B cell (primary cell): Measurements from ENCODE around the gene KRT33A. TPM values are rescaled to one million over a fixed set of nuclear protein-coding genes. Genes with fewer than 3 reads are reported as not detected.
"Not testable (repeated sequence)": the region's sequence is repeated elsewhere in the genome, so short reads cannot be mapped to it uniquely, and the experiment has no call there.

Source experiments
- ATAC-seq: fragments of 200-7000 bp; cut with Tn5 transposase; one replicate; pipeline ENCODE4 v1.10.0; 2021; ENCODE audit warnings: low read depth, mild to moderate bottlenecking, moderate number of reproducible peaks, moderate library complexity
- CTCF ChIA-PET: fragments of 350-600 bp; sonication (Branson Sonifier 250); formaldehyde crosslinking; loops from one replicate; lab custom pipeline; 2021; ENCODE audit warnings: antibody characterized with exemption, inconsistent platforms; lab: Charles Lee
- POLR2A ChIA-PET: fragments of 350-600 bp; sonication (Branson Sonifier 250); formaldehyde crosslinking; loops from one replicate; lab custom pipeline; 2021; ENCODE audit warnings: antibody characterized with exemption; lab: Charles Lee
- DNase-seq: peaks from one replicate; pipeline ENCODE4 v3.0.0; 2013
- H2AFZ ChIP-seq: 2 replicates; pipeline ENCODE4 v1.6.1; 2012; ENCODE audit warnings: mild to moderate bottlenecking, low read depth, low read length; ENCODE audit not compliant: insufficient read depth, poor library complexity, severe bottlenecking
- H3K27ac ChIP-seq, 2 donors: 1 replicate in 1 of 2; 2 replicates in 1 of 2; pipeline ENCODE4 v1.5.1; 2012 to 2013; ENCODE audit warnings: low read length in 2 of 2, mild to moderate bottlenecking in 2 of 2, moderate library complexity in 1 of 2
- H3K27me3 ChIP-seq, 4 experiments: fragments of 200-600 bp in 1 of 4; sonication (generic) in 1 of 4; replicated peaks in 1 of 4; 1 replicate in 2 of 4; 2 replicates in 2 of 4; pipeline versions ENCODE4 v1.6.1 to v1.7.0; 2013 to 2016; ENCODE audit warnings: low read length in 3 of 4, mild to moderate bottlenecking in 2 of 4, mixed read lengths in 1 of 4, moderate library complexity in 1 of 4; ENCODE audit not compliant: insufficient read depth in 4 of 4, control insufficient read depth in 3 of 4; ENCODE audit errors: control extremely low read depth in 1 of 4
- H3K36me3 ChIP-seq, 2 experiments: replicated peaks in 1 of 2; 1 replicate in 1 of 2; 2 replicates in 1 of 2; pipeline versions ENCODE4 v1.6.1 to v1.7.1; 2013; ENCODE audit warnings: low read length in 1 of 2; ENCODE audit not compliant: insufficient read depth in 2 of 2, control insufficient read depth in 1 of 2; ENCODE audit errors: control extremely low read depth in 1 of 2, extremely low read depth in 1 of 2
- H3K4me1 ChIP-seq, 2 donors: fragments of 200-600 bp in 1 of 2; sonication (generic) in 1 of 2; 1 replicate in 1 of 2; 2 replicates in 1 of 2; pipeline versions ENCODE4 v1.5.1 to v1.6.1; 2013 to 2017; ENCODE audit warnings: low read length in 2 of 2; ENCODE audit not compliant: control insufficient read depth in 2 of 2, insufficient read depth in 2 of 2
- H3K4me2 ChIP-seq: replicated peaks from 2 replicates; pipeline ENCODE3; 2012; ENCODE audit warnings: mild to moderate bottlenecking, low read depth, low read length; ENCODE audit not compliant: poor library complexity, severe bottlenecking
- H3K4me3 ChIP-seq, 5 experiments: fragments of 200-600 bp in 1 of 5; sonication (generic) in 1 of 5; 1 replicate in 3 of 5; 2 replicates in 2 of 5; pipeline versions ENCODE4 v1.5.1 to v1.7.0; 2011 to 2016; ENCODE audit warnings: low read length in 4 of 5, mild to moderate bottlenecking in 4 of 5, low read depth in 2 of 5, control low read depth in 1 of 5, moderate library complexity in 1 of 5; ENCODE audit not compliant: insufficient read depth in 1 of 5; ENCODE audit errors: control extremely low read depth in 1 of 5, extremely low read depth in 1 of 5
- H3K79me2 ChIP-seq: fragments of 200-600 bp; sonication (generic); one replicate; pipeline ENCODE4 v1.6.0; 2016; ENCODE audit warnings: low read length; ENCODE audit not compliant: control insufficient read depth, insufficient read depth
- H3K9ac ChIP-seq: fragments of 200-600 bp; sonication (generic); 2 replicates; pipeline ENCODE4 v1.6.1; 2017; ENCODE audit warnings: mild to moderate bottlenecking, low read length, moderate library complexity
- H3K9me3 ChIP-seq, 3 donors: one replicate each; pipeline versions ENCODE4 v1.6.1 to v1.7.1; 2013; ENCODE audit warnings: low read length in 2 of 3; ENCODE audit not compliant: control insufficient read depth in 2 of 3, insufficient read depth in 1 of 3; ENCODE audit errors: control extremely low read depth in 1 of 3
- H4K20me1 ChIP-seq: 2 replicates; pipeline ENCODE4 v1.6.0; 2012; ENCODE audit warnings: mild to moderate bottlenecking, low read length; ENCODE audit not compliant: insufficient read depth, control insufficient read depth, poor library complexity, severe bottlenecking
- H3K27ac Mint-ChIP-seq: one replicate; pipeline ENCODE4 v1.8.0; 2021; ENCODE audit warnings: mixed read lengths
- H3K27me3 Mint-ChIP-seq: one replicate; pipeline ENCODE4 v1.8.0; 2021; ENCODE audit warnings: mixed read lengths
- H3K4me1 Mint-ChIP-seq: one replicate; pipeline ENCODE4 v1.8.0; 2021; ENCODE audit warnings: mixed read lengths
- H3K4me3 Mint-ChIP-seq: one replicate; pipeline ENCODE4 v1.8.0; 2021; ENCODE audit warnings: mixed read lengths
- H3K9me3 Mint-ChIP-seq: one replicate; pipeline ENCODE4 v1.8.0; 2022; ENCODE audit warnings: mixed read lengths; ENCODE audit not compliant: insufficient read depth
- EZH2 ChIP-seq: IDR thresholded peaks from 2 replicates; pipeline ENCODE4 v1.6.1; 2012; ENCODE audit warnings: borderline replicate concordance, low read depth, mild to moderate bottlenecking, moderate library complexity, low read length; ENCODE audit not compliant: insufficient read depth, poor library complexity, severe bottlenecking
- WGBS: methylation state at CpG from one replicate; pipeline ENCODE4 v1.1.5; 2013; ENCODE audit warnings: missing lambda C conversion rate; ENCODE audit not compliant: insufficient coverage; 5-methylcytosine and 5-hydroxymethylcytosine counted together
- intact Hi-C: fragments of 100-400 bp; cut with micrococcal nuclease; formaldehyde crosslinking; loops from one replicate; pipeline ENCODE4 v1.10.0; 2022
- polyA plus RNA-seq: library from polyadenylated mRNA; depleted of rRNA; stranded (reverse); fragments of >200 nt; gene quantifications from 2 replicates; pipeline ENCODE4 v1.2.3, GENCODE V29; 2012
- total RNA-seq, 2 donors: library from RNA; stranded (reverse); fragments of 120-200 nt in 1 of 2; gene quantifications; 1 replicate in 1 of 2; 2 replicates in 1 of 2; pipeline versions ENCODE4 v1.2.3 to v1.2.4, GENCODE V29; 2013 to 2022
- TF ChIP-seq, protein P1 (sequence below): fragments of 200-600 bp; IDR thresholded peaks from one replicate; pipeline ENCODE4 v1.8.0; 2022; ENCODE audit warnings: antibody characterized with exemption, mild to moderate bottlenecking

The KRT33A gene
- total and polyA plus RNA-seq, 2 donors (not counting 1 experiment from before 2014, with no cell fraction given) = not detected

DNA sequence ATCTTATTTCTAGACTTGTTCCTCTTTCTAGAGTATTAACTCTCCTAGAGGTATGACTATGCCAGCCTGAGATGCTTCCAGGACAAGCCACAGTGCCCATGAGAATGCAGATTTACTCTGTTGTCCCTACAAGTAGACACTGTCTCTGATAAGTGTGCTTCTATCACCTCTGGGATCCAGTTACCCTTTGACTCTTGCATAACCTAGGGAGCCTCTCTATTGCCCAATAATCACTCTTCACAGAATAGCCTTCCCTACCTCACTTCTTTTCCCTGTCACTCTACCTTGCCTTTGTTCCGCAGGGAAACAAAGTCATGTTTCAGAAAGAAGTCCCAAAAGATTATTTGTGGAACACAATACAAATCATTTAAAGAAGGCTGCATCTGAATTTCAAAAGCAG, 33.1 kb upstream of the KRT33A start:
- Mint-ChIP-seq H3K27ac (no peak overlapping the region), H3K27me3 (peaks cover 15% of the 10 kb centered on the region), H3K9me3 (peaks cover 13% of the 10 kb centered on the region), H3K4me1 (no peaks in the 10 kb centered on the region), H3K4me3 (no peak overlapping the region)
- Histone ChIP-seq H3K27me3 (peaks cover 0 to 10% (median 1%) of the 10 kb centered on the region in 4 experiments), H2AFZ (no peak overlapping the region), H4K20me1 (no peaks in the 10 kb centered on the region), H3K4me3 (no peak overlapping the region), H3K79me2 (no peaks in the 10 kb centered on the region), H3K4me2 (no peak overlapping the region), H3K27ac (no peak overlapping the region), H3K36me3 (no peaks in the 10 kb centered on the region), H3K4me1 (no peaks in the 10 kb centered on the region), H3K9ac (no peak overlapping the region), H3K9me3 (peaks cover 0 to 18% (median 11%) of the 10 kb centered on the region in 3 donors)
- no CpG with 5 or more reads among the region's 1 CpG for WGBS
- ATAC-seq = no peak
- ChIA-PET POLR2A (no interaction called here), CTCF (no interaction called here)
- no peak for TF ChIP-seq EZH2
- TF ChIP-seq, protein P1, sequence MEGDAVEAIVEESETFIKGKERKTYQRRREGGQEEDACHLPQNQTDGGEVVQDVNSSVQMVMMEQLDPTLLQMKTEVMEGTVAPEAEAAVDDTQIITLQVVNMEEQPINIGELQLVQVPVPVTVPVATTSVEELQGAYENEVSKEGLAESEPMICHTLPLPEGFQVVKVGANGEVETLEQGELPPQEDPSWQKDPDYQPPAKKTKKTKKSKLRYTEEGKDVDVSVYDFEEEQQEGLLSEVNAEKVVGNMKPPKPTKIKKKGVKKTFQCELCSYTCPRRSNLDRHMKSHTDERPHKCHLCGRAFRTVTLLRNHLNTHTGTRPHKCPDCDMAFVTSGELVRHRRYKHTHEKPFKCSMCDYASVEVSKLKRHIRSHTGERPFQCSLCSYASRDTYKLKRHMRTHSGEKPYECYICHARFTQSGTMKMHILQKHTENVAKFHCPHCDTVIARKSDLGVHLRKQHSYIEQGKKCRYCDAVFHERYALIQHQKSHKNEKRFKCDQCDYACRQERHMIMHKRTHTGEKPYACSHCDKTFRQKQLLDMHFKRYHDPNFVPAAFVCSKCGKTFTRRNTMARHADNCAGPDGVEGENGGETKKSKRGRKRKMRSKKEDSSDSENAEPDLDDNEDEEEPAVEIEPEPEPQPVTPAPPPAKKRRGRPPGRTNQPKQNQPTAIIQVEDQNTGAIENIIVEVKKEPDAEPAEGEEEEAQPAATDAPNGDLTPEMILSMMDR = no peak
- no peak for DNase-seq
- intact Hi-C loops = no loop called here

DNA sequence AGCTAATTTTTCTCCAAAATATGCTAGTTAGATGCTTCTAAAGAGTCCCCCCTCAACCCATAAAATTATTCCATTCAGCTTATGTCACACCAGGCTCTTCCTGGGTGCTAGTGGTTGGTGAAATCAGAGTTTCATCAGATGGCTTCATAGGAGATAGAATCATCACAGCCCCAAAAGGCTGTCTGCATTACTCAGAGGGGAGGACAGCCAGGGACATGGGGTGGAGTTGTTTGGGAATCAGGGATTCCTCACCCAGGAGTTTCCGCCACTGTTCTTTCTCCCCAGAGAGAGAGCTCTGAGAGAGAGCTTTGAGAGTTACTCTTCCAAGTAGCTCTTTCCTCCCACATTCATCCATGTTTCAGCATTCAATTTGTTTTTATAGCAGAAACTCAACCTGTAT, 31.8 kb upstream of the KRT33A start:
- ChIA-PET CTCF (no interaction called here), POLR2A (no interaction called here)
- Histone ChIP-seq H3K9me3 (peaks cover 0 to 14% (median 9%) of the 10 kb centered on the region in 3 donors), H3K9ac (no peak overlapping the region), H3K79me2 (no peaks in the 10 kb centered on the region), H3K4me2 (no peak overlapping the region), H2AFZ (no peak overlapping the region), H3K27me3 (peaks cover 0 to 7% (median 1%) of the 10 kb centered on the region in 4 experiments), H4K20me1 (no peaks in the 10 kb centered on the region), H3K27ac (no peak overlapping the region), H3K36me3 (no peaks in the 10 kb centered on the region), H3K4me1 (no peaks in the 10 kb centered on the region), H3K4me3 (no peak overlapping the region)
- H3K4me3 Mint-ChIP-seq = no peak overlapping the region
- H3K9me3 Mint-ChIP-seq = peaks cover 9% of the 10 kb centered on the region
- no peak for ATAC-seq
- H3K27ac Mint-ChIP-seq = no peak overlapping the region
- intact Hi-C loops = no loop called here
- TF ChIP-seq, protein P1 = no peak
- no peak for TF ChIP-seq EZH2
- DNase-seq = no peak
- WGBS = no CpG with 5 or more reads among the region's 1 CpG
- no peaks in the 10 kb centered on the region for H3K4me1 Mint-ChIP-seq
- H3K27me3 Mint-ChIP-seq = peaks cover 8% of the 10 kb centered on the region

DNA sequence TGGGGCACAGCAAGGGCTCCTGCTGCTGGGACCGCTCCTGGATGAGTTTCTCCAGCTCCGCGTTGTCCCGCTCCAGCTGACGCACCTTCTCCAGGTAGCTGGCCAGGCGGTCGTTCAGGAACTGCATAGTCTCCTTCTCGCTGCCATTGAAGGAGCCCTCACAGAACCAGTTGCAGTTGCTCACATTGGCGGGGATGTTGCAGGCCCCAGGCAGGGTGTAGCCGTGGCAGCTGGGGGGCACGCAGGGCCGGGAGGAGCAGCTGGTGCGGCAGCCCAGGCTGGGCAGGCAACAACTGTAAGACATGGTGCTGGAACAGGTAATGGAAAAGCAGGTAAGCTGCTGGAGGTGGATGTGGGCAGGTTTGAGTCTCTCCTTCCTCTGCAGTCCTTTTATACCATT, 31.3 kb upstream of the KRT33A start, which contains the start of gene KRT34:
TSS of gene KRT34 (minus strand) at position 364 of the 400 bp plus-strand sequence. CDS start at position 304, 60 bp downstream.
- H3K27ac Mint-ChIP-seq, intact Hi-C loops, H3K27ac ChIP-seq, H3K4me1 ChIP-seq, DNase-seq, H3K4me1 Mint-ChIP-seq, H3K36me3 ChIP-seq, H3K9ac ChIP-seq, H3K79me2 ChIP-seq, H3K4me3 Mint-ChIP-seq, H3K9me3 ChIP-seq, H2AFZ ChIP-seq, ATAC-seq, H3K4me2 ChIP-seq, H3K9me3 Mint-ChIP-seq, H3K27me3 Mint-ChIP-seq, CTCF ChIA-PET, H3K4me3 ChIP-seq, H3K27me3 ChIP-seq, POLR2A ChIA-PET, H4K20me1 ChIP-seq: not testable (repeated sequence)
- WGBS = 97% methylated on average over 7 of the region's 13 CpGs
